GM18505 (cell line): ENCODE measurements around the gene ST6GAL1.
A peak's percentile ranks its signal among the peaks of the same experiment; 100 is the strongest.

Experiments used
- ATAC-seq: cut with Tn5 transposase; IDR thresholded peaks from one replicate; pipeline ENCODE4 v1.9.1; 2021; ENCODE audit not compliant: unreplicated experiment
- POLR2A ChIP-seq: IDR thresholded peaks from 4 replicates; pipeline ENCODE4 v1.6.1; 2011; ENCODE audit warnings: borderline replicate concordance; ENCODE audit not compliant: insufficient read depth, insufficient read length; ENCODE audit errors: extremely low read depth

ST6GAL1 gene

DNA sequence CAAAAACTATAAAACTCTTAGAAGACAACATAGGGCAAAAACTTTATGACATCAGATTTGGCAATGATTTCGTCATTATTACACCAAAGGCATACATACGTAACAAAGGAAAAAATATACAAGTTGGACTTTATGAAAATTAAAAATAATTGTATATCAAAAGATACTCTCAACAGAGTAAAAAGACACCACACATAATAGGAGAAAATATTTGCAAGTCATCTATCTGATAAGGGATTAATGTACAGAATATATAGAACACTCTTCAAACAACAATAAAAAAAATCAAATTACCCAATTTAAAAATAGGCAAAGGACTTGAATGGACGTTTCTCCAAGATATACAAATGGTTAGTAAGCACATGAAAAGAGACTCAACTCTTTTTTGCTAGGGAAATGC lies 131.4 kb downstream of the ST6GAL1 start:
- TF ChIP-seq POLR2A: no peak
- no peak for ATAC-seq

DNA sequence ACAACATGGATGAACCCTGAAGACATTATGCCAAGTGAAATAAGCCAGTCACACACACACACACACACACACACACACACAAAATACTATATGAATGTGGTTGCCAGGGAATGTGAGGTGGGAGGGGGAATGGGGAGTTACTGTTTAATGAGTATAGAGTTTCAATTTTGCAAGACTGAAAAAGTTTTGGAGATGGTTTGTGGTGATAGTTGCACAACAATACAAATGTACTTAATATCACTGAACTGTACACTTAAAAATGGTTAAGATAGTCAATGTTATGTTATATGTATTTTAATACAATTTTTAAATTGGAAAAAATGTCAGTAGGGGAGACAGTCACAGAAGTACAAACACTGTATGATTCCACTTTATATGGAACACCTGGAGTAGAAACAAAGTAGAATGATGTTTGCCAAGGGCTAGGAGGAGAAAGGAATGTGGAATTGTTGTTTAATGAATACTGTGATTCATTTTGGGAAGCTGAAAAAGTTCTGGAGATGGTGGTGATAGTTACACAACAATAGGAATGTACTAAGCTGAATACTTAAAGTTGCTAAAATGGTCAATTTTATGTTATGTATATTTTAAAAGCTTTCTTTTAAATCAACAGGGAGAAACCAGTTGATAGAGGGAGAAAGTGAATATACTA lies 132.3 kb downstream of the ST6GAL1 start:
- peak; percentile 4 for TF ChIP-seq POLR2A
- no peak for ATAC-seq

DNA sequence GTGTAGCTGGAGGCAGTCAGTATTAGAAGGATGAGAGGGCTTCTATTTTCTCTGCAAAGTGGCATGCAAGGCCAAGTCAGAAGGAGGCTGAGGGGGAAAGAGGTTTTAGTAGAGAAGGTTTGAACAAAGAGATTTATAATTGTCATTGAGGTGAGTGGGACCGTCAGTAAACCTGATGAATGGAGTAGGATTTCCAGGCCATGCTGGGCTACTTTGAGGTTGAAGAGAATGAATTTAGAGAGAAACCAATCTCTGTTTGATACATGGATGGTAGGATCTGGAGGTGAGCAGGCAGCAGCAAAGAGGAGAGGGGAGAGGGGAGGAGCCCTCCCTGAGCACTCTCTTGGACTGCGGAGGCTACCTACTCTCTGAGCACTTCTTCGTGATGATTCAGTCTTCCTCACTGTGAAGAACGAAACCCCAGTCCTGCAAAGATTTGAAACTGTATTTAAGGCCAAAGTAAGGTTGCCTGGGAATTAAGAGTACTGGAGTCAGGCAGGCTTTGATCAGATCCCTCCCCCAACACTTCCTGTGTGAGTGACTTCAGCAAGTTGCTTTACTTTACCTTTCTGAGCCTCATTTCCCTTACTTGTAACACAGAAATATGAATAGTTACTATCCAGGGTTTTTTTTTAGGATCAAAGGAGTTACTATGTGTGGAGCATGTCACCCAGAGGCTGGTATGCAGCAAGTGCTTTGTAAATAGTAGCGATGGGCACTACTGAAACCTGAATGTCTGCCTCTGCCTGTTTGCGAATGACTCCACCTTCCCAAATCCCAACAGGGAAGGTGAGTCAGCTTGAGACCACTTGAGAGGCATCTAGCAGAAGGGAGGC lies 133.2 kb downstream of the ST6GAL1 start:
- peak; percentile 52 for TF ChIP-seq POLR2A
- ATAC-seq: no peak

DNA sequence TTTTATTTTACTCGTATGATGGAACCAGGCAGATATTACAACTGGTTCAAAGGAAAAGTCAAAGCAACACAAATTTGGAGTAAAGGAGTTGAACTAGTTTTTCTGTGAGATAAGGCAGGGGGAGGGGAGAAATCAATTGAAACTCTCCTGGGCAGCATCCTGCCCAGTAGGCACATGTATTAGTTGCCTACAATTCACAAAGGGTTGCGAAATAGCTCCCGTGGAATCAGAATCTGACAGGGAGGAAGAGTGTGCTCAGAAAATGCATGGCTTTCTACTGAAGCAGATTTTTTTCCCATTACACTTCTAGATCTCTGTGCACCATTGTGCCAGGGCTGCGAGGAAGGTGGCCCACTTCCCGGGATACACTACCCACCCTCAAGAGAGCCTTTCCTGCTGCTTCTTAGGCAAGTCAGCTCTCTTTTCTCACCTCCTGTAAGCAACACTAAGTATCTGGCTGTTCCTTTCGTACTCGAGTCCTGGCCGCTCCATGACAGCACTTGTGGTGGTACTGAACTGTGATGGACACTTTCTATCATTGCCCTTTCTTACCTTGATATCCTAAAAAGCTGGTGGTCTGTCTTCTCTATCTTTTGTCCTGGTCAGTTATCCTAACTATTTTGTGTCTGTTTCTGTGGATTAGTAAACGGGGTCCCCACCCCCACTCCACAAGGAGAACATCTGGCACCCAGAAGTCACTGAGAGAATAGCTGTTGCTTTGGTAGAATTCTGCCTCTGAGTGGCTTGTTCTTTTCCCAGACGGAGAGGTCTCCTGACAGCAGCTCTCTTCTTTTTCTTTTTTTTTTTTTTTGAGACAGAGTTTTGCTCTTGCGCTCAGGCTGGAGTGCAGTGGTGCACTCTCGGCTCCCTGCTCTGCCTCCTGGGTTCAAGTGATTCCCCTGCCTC lies 134.1 kb downstream of the ST6GAL1 start:
- peak; percentile 56 for TF ChIP-seq POLR2A
- peak; percentile 7 for ATAC-seq

DNA sequence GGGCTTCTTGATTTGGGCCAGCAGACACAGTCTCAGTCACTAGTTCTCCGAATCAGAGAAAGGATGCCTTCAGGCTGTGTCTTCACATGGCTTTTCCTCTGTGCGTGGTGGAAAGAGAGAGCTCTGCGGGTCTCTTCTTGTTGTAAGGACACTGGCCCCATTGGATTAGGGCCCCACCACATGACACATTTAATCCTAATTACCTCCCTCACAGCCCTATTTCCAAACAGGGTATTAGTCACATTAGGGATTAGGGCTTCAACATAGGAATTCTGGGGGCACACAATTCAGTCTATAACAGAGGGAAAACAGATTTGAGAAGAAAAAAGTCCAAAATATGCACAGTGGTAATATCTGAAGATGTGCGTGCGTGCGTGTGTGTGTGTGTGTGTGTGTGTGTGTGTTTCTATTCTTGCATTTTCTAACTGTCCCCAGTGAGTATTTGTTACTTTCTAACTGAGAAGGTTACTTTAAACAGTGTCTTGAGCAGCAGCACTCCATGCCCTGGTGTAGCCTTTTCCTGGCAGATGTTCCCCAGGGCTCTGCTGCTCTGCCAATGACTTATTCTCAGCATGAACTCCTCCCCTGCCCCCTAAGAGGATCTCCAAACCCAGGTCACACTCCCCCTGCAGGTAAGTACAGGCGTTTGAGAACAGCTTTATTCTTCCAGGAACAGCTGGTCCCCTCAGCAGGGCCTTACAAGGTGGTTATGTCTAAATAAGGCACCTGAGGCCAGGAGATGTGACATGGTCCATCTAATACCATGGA lies 136.1 kb downstream of the ST6GAL1 start:
- ATAC-seq: no peak
- TF ChIP-seq POLR2A: peak; percentile 39

DNA sequence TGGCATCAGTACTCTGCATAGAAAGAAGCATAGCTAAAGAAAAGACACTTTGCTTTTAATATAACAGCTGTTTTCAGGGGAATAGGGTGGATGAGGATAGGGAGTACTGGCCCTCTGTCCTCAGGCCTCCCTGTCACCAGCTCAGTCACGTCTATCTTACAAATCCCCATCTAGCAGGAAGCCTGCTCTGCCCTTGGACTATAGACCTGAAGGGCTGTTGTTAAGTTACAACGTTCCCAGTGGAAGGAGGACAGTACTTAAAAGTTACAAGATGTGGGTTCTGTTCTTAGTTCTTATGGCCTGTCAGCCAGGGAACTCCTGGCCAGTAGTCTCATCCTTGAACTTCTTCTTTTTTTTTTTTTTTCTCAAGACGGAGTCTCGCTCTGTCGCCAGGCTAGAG lies 138.5 kb downstream of the ST6GAL1 start:
- TF ChIP-seq POLR2A: no peak
- ATAC-seq: no peak

DNA sequence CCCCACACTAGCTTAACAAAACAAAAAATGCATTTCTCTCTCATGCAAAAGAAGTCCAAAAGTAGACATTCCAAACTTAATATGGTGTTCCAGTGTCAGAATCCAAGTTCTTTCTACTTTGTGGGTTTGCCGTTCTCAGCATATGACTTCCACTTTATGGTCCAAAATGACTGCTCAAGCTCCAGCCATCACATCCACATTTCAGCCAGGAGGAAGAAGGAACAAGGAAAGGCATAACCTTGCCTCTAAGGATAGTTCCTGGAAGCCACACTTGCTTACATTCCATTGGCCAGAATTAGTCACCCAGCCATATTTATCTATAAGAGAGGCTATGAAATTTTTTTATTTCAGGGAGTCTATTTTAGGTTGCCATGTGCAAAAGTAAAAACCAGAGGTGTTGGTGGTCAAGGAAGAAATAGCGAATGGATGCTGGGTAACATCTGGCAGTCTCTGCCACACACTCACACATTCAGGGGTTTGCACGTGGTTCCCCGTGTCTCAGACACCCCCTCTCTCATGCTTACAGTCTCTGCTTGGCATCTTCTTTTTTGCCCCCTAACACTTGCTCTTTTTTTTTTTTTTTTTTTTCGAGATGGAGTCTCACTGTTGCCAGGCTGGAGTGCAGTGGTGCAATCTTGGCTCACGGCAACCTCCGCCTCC lies 139.7 kb downstream of the ST6GAL1 start:
- peak; percentile 25 for TF ChIP-seq POLR2A
- no peak for ATAC-seq

DNA sequence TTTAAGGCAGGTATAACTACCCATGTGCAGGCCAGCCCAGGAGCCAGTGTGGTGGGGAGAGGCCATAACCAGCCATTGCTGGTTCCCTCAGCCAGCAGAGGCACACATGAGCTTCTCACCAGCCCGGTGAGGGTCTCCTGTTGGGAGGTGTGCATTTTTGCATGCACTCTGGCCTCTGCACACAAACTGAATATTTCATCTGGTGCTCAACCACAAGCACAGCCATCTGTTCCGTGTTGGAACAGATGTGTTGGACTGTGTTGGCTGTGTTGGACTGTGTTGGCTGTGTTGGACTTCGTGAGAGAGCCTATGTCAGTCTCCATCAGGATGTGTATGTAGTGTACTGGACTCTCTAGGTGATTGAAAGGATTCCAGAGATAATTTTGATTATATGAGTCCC lies 141.8 kb downstream of the ST6GAL1 start:
- no peak for TF ChIP-seq POLR2A
- no peak for ATAC-seq

DNA sequence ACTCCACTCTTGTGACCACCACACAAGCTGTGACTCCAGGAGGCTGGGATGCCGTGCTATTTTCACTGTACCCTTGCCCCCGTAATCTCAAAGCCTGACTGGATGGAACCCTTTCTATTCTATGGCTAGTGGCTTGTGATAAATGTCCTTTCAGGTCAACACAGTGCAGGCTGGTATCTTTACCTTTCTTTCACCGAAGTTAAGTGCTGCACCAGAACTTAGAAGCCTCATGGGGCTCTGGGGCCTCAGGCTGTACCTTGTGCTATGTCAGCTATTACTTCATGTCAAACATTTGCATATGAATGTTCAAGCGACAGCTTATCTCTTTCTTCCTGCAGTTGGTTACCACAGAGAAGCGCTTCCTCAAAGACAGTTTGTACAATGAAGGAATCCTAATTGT lies 142.2 kb downstream of the ST6GAL1 start:
- TF ChIP-seq POLR2A: no peak
- no peak for ATAC-seq

DNA sequence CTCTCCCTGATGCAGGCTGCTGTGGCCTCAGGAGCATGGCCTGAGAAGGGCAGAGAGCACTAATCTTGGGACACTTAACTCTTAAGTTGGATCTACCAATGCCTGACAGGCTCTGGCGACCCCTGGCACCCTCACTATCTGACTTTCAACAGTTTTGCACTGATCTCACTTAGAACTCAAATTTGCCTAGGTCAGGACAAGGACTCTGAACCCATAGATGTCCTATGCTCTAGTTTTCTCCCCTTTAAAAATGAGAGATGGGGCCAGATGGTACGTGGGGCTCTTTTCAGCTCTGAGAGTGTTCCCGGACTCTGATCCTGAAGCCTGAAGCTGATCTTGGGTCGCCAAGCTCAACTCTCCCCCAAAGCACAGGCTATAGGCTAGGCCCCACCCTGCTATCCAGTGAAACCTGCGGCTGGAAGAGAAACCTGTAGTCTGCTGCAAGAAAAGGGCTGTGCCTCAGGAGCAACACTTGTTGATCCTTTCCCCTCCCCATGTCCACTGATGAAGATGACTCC lies 143.3 kb downstream of the ST6GAL1 start:
- peak; percentile 38 for TF ChIP-seq POLR2A

DNA sequence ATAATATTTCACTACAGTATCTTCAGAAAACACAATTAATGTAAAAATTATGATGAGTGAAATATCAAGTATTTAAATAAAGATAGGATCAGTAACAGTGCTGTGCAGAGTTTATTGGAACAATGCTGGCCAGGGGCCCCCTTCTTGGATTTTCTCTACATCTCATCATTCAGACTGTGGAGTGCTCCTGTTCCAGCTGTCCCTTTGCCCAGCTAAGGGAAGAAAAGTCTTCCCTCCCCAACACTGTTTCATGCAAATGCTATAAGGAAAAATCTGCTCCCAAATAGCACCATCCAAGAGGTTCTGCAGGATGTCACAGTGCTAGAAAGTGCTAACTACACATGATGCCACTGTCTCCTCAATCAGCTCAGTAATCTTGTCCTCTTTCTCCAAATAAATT lies 144.5 kb downstream of the ST6GAL1 start:
- ATAC-seq: no peak
- no peak for TF ChIP-seq POLR2A

More for the DNA sequence above, 143.3 kb downstream of the ST6GAL1 start:
- ATAC-seq: no peak

DNA sequence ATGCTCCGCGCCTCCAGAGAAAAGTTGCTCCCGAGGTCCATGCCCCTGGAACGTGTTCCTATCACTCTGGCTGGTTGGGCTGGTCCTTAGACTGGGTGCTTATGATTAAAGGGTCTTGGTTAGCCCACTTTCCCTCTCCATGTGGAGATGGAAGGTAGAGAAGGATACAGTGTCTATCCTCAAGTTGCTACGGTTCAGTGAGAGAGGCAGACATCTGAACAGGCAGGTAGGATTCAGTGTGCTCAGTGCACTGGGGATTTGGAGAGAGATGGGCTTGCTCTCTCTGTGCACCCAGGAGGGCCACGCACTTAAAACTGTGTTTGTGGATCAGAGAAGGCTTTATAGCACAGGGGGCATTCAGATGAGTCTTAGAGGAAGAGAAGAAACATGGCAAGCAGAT lies 146.0 kb downstream of the ST6GAL1 start:
- no peak for TF ChIP-seq POLR2A
- ATAC-seq: no peak
